ENCODE results near the gene PTPN22.

GRCh38 chr1:113812661-113813135 is 58.8 kb downstream of the PTPN22 start:
- no peak for TF ChIP-seq CTCF (IDR thresholded peaks at IDR 0.05)
- TF ChIP-seq POLR2A (IDR thresholded peaks at IDR 0.05), result no peak

Data from heart left ventricle (tissue), 13 donors.